HFFc6 (cell line): ENCODE data around the gene KIRREL3. TPM values are rescaled to one million over a fixed set of nuclear protein-coding genes. Genes with fewer than 3 reads are reported as not detected.
"Not testable (repeated sequence)": the region's sequence is repeated elsewhere in the genome, so short reads cannot be mapped to it uniquely, and the experiment has no call there.

Experiments used
- DNase-seq: peaks from one replicate; pipeline ENCODE4 v3.0.0-alpha.2; 2018
- H3K27ac Mint-ChIP-seq: 2 replicates; pipeline ENCODE4 v1.8.0; 2020; ENCODE audit warnings: mild to moderate bottlenecking, mixed read lengths
- H3K27me3 Mint-ChIP-seq: 2 replicates; pipeline ENCODE4 v1.8.0; 2021; ENCODE audit warnings: mild to moderate bottlenecking, moderate library complexity, mixed read lengths; ENCODE audit not compliant: insufficient read depth
- H3K36me3 Mint-ChIP-seq: 2 replicates; pipeline ENCODE4 v1.8.0; 2021; ENCODE audit warnings: low read depth, mixed read lengths
- H3K4me1 Mint-ChIP-seq: 2 replicates; pipeline ENCODE4 v1.8.0; 2020; ENCODE audit warnings: low read depth, mixed read lengths
- H3K4me3 Mint-ChIP-seq: 2 replicates; pipeline ENCODE4 v1.8.0; 2020; ENCODE audit warnings: mild to moderate bottlenecking, moderate library complexity, mixed read lengths
- H3K9me3 Mint-ChIP-seq: 2 replicates; pipeline ENCODE4 v1.8.0; 2020; ENCODE audit warnings: mild to moderate bottlenecking, mixed read lengths
- CTCF ChIP-seq: fragments of 200-600 bp; sonication (generic); IDR thresholded peaks from 2 replicates; pipeline ENCODE4 v1.5.0; 2021; ENCODE audit warnings: antibody characterized with exemption, mild to moderate bottlenecking
- microRNA-seq: library from miRNA; unstranded; fragments of <30 nt; microRNA quantifications from one replicate; pipeline ENCODE4, GENCODE V29; 2019
- total RNA-seq, 6 experiments: library from RNA; stranded (reverse); fragmentation: NEBNext Ultra II Directional; extraction: Animal tissue kit (Norgen Biotek cat#: 25700); gene quantifications; 2 replicates in 1 of 6; 3 replicates in 5 of 6; pipeline ENCODE4 v1.2.3, GENCODE V29; 2021

Gene KIRREL3
- total RNA-seq, 6 experiments from 2014 or later = 22.2 to 38.2 (median 33.2) TPM

DNA sequence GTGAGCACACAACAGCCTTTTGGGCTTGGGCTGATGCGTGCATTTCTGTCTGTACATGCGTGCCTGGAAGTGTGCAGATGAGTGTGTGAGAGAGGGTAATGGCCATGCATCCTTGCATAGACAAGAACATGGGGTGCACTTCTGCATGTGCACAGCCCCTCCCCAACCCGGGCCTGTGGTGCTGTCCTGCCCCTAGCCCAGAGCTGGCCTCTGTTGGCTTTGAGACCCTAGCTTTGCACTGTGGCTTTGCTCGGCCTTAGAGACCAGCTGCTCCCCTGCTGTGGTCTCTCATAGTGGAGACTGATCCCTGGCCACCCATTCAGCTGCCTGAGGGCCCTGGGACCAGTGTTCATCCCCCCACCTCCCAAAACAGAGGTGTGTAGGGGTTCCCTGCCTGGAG lies 619.7 kb downstream of the KIRREL3 start:
- Mint-ChIP-seq H3K27me3 (peaks cover 2% of the 10 kb centered on the region; the same call in 1 of the 2 replicates), H3K4me1 (peaks cover 7% of the 10 kb centered on the region), H3K4me3 (no peak overlapping the region), H3K9me3 (no peaks in the 10 kb centered on the region), H3K27ac (no peak overlapping the region), H3K36me3 (no peaks in the 10 kb centered on the region)
- DNase-seq = no peak
- no peak for TF ChIP-seq CTCF

GRCh38 chr11:126378763-126379162 lies 621.8 kb downstream of the KIRREL3 start:
- Mint-ChIP-seq H3K27ac (no peak overlapping the region), H3K36me3 (no peaks in the 10 kb centered on the region), H3K9me3 (no peaks in the 10 kb centered on the region), H3K27me3 (no peaks in the 10 kb centered on the region), H3K4me3 (no peak overlapping the region), H3K4me1 (peaks cover 22% of the 10 kb centered on the region)
- DNase-seq = no peak
- no peak for TF ChIP-seq CTCF

DNA sequence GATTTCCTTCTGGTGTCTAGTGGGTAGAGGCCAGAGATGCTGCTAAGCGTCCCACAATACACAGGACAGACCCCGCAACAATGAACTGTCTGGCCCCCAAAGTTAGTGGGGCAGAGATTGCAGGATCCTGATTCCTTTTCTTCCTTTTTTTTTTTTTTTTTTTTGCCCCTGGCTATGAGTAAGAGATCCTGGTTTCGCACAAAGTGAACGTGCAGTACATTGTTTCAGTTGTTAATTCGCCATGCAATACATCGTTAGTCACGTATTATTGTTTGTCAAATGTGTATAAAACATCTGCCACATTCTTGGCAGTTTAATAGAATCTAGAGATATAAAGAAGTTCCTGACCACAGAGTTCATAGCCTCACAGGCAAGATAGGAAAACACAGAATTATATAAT lies 624.8 kb downstream of the KIRREL3 start:
- Mint-ChIP-seq H3K4me1 (peaks cover 34% of the 10 kb centered on the region), H3K9me3 (no peaks in the 10 kb centered on the region), H3K36me3 (no peaks in the 10 kb centered on the region), H3K4me3 (no peak overlapping the region), H3K27me3 (no peaks in the 10 kb centered on the region), H3K27ac (no peak overlapping the region)
- DNase-seq = peak; percentile 20
- no peak for TF ChIP-seq CTCF

DNA sequence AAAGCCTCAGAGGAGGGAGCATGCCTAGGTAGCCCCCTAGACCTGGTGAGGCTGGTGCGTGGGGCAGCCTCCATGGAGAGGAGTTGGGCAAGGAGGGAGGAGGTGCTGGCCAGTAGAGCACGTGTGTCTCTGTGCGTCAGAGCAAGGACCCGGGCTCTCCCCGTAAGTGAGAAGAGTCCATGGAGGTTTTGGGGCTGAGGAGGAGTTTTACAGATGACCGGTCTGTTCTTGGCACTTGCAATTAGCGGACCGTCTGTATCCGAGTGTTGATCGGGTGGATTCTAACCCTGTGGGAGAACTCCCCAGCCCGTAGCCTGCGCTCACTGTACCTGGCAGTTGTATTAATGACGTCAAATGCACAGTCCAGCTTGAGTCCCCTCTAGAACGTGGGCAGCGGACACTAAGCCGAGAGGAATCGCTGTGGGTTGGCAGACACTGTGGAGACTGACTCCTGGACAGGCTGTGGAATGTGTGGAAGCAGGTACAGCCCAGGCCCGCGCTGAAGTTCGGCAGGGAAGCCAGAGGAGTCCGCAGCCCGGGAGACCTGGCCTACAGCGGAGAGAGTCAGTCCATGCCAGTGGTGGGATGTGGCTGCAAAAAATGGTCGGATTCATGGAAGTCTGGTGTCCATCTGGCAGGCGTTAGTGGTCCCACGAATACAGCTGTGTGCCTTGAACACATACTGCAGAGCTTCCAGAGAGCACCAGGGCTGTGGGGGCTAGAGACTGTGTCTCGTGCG lies 625.8 kb downstream of the KIRREL3 start:
- H3K9me3 Mint-ChIP-seq, H3K4me3 Mint-ChIP-seq, H3K27ac Mint-ChIP-seq, H3K36me3 Mint-ChIP-seq, H3K27me3 Mint-ChIP-seq, DNase-seq: not testable (repeated sequence)
- H3K4me1 Mint-ChIP-seq = peaks cover 34% of the 10 kb centered on the region

DNA sequence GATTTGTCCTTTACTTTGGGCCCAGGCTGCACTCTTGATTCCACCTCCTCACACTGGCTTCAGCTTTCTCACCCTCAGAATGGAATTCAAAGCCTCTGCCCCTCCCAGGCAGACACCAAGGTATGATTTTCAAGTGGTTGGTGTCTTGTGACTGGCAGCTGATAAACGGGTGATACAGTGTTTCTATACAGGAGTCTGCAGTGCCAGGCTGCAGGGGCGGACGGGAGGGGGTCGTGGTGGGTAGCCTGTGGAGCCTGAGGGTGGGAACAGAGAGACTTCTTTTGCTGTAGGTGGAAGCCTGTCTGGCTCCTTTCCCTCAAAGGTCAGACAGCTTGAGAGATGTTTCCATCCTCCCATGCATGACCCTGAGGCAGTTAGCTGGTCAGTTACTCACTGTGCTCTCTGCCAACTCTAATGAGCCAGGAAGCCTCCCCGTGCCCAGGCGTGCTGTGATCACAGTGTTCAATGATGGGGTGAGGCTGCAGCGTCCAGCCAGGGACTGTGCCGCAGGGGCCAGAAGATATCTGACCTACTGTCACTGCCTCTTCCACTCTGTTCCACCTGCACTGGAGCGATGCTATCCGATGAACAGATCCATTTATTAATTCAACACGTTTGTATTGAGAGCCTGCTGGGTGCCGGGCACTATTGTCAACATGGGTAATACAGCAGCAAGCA lies 627.0 kb downstream of the KIRREL3 start:
- peaks cover 34% of the 10 kb centered on the region for H3K4me1 Mint-ChIP-seq
- H3K9me3 Mint-ChIP-seq, H3K27me3 Mint-ChIP-seq, DNase-seq, H3K36me3 Mint-ChIP-seq: not testable (repeated sequence)
- H3K27ac Mint-ChIP-seq = peak overlapping the region; percentile 48; the same call in 1 of the 2 replicates
- peak overlapping the region; percentile 51 for H3K4me3 Mint-ChIP-seq

Small RNAs within 50 kb of the gene (microRNA-seq; reads per million reads assigned to microRNA genes)
- 7.7 reads per million, percentile 2 among the genes with 10 or more reads in this experiment for gene MIR3167
